Measurements from ENCODE around the gene GJC2. TPM values are rescaled to one million over a fixed set of nuclear protein-coding genes. Genes with fewer than 3 reads are reported as not detected.

The GJC2 gene
- total RNA-seq, 1 experiment from 2014 or later = 0.72 TPM

DNA sequence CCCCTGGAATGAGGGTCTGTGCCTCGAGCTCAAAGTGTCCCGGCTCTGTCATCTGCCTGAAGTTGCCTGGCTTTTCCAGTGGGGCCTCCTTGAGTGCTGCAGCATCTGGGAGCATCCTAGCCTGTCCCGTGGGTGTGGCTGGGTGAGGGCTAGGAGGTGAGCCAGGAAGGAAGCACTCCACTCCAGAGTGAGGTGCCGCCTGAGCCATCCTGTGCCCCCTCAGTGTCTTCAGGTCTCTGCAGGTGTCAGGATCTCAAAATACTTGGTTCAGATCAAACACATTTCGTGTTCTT is 27.4 kb downstream of the GJC2 start:
- H3K4me1 Mint-ChIP-seq = no peaks in the 10 kb centered on the region
- no peaks in the 10 kb centered on the region for H3K36me3 Mint-ChIP-seq
- ChIA-PET POLR2A (no interaction called here), CTCF (interaction anchor here (1.3 kb wide), 1 partner anchor 46 kb away, joined by 3 read pairs; no protein-coding TSS in a partner anchor)
- H3K4me3 Mint-ChIP-seq = no peak overlapping the region
- no peaks in the 10 kb centered on the region for H3K27me3 Mint-ChIP-seq (ENCODE audit: low read depth)
- no peak overlapping the region for H3K27ac Mint-ChIP-seq
- ATAC-seq (no peak), DNase-seq (ENCODE audit: low spot score) (no peak)
- H3K9me3 Mint-ChIP-seq = no peaks in the 10 kb centered on the region
- TF ChIP-seq PRRX2 (CRISPR knock-in tag; IDR thresholded peaks at IDR 0.05) = no peak
- no peak for TF ChIP-seq ETV6 (CRISPR knock-in tag; IDR thresholded peaks at IDR 0.05)
- TF ChIP-seq NR3C1 (CRISPR knock-in tag; conservative IDR thresholded peaks at IDR 0.05; ENCODE audit: low read depth) = no peak
- TF ChIP-seq IRF2 (CRISPR knock-in tag; IDR thresholded peaks at IDR 0.05; ENCODE audit: borderline replicate concordance, low read depth) = no peak
- TF ChIP-seq, protein P1, sequence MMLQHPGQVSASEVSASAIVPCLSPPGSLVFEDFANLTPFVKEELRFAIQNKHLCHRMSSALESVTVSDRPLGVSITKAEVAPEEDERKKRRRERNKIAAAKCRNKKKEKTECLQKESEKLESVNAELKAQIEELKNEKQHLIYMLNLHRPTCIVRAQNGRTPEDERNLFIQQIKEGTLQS (CRISPR knock-in tag; conservative IDR thresholded peaks at IDR 0.05) = no peak

DNA sequence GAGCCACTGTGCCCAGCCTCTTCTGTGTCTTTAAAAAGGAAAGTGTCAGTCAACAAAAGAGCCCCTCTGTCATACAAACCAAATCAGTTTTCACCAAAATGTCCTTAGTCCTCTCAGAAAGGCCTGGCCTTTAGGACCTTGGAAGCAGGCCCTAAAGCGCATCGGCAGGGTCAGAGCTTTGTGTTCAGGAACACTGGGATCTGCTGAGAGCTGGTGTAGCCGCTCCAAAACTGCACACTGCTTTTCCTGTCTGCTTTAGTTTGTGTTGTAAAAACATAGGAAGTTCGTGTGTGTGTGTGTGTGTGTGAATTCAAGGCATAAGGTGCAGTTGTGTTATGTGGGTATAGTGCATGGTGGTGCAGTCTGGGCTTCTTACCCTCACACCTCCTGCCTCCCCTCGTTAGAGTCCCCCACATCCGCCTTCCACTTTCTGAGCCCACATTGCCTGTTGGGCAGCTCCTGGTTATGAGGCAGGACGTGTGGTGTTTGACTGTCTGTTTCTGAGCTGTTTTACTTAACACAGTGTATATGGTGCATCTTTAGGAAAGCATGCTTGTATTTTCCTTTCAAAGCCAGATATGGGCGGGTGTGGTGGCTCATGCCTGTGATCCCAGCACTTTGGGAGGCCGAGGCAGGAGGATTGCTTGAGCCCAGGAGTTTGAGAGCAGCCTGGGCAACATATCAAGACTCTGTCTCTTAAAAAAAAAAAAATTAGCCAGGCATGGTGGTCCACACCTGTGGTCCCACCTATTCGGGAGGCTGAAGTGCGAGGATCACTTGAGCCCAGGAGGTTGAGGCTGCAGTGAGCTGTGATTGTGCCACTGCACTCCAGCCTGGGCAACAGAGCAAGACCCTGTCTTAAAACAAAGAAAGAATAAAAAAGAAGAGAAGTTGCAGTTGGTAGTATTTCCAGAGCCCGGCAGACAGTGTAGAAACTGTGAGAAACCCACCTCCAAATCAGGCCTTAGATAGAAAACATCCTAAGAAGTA is 28.3 kb downstream of the GJC2 start:
- Mint-ChIP-seq H3K27me3 (ENCODE audit: low read depth) (no peaks in the 10 kb centered on the region), H3K9me3 (no peaks in the 10 kb centered on the region), H3K4me3 (no peak overlapping the region), H3K27ac (no peak overlapping the region), H3K4me1 (no peaks in the 10 kb centered on the region), H3K36me3 (no peaks in the 10 kb centered on the region)
- ChIA-PET CTCF (interaction anchor here (2.8 kb wide), 1 partner anchor 12 kb away, joined by 15 read pairs; the partner anchor contains the start of gene IBA57), POLR2A (no interaction called here)
- TF ChIP-seq CBFB (CRISPR knock-in tag; IDR thresholded peaks at IDR 0.05; ENCODE audit: low read depth) = no peak
- TF ChIP-seq, protein P2, sequence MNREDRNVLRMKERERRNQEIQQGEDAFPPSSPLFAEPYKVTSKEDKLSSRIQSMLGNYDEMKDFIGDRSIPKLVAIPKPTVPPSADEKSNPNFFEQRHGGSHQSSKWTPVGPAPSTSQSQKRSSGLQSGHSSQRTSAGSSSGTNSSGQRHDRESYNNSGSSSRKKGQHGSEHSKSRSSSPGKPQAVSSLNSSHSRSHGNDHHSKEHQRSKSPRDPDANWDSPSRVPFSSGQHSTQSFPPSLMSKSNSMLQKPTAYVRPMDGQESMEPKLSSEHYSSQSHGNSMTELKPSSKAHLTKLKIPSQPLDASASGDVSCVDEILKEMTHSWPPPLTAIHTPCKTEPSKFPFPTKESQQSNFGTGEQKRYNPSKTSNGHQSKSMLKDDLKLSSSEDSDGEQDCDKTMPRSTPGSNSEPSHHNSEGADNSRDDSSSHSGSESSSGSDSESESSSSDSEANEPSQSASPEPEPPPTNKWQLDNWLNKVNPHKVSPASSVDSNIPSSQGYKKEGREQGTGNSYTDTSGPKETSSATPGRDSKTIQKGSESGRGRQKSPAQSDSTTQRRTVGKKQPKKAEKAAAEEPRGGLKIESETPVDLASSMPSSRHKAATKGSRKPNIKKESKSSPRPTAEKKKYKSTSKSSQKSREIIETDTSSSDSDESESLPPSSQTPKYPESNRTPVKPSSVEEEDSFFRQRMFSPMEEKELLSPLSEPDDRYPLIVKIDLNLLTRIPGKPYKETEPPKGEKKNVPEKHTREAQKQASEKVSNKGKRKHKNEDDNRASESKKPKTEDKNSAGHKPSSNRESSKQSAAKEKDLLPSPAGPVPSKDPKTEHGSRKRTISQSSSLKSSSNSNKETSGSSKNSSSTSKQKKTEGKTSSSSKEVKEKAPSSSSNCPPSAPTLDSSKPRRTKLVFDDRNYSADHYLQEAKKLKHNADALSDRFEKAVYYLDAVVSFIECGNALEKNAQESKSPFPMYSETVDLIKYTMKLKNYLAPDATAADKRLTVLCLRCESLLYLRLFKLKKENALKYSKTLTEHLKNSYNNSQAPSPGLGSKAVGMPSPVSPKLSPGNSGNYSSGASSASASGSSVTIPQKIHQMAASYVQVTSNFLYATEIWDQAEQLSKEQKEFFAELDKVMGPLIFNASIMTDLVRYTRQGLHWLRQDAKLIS (CRISPR knock-in tag; IDR thresholded peaks at IDR 0.05; ENCODE audit: borderline replicate concordance) = no peak
- TF ChIP-seq JUN (CRISPR knock-in tag; IDR thresholded peaks at IDR 0.05) = no peak
- no peak for TF ChIP-seq NFYB (CRISPR knock-in tag; conservative IDR thresholded peaks at IDR 0.05; ENCODE audit: low read depth)
- TF ChIP-seq, protein P3, sequence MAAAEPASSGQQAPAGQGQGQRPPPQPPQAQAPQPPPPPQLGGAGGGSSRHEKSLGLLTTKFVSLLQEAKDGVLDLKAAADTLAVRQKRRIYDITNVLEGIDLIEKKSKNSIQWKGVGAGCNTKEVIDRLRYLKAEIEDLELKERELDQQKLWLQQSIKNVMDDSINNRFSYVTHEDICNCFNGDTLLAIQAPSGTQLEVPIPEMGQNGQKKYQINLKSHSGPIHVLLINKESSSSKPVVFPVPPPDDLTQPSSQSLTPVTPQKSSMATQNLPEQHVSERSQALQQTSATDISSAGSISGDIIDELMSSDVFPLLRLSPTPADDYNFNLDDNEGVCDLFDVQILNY (CRISPR knock-in tag; IDR thresholded peaks at IDR 0.05) = no peak
- no peak for TF ChIP-seq RORB (CRISPR knock-in tag; IDR thresholded peaks at IDR 0.05)
- TF ChIP-seq JAZF1 (CRISPR knock-in tag; IDR thresholded peaks at IDR 0.05) = no peak
- TF ChIP-seq, protein P4, sequence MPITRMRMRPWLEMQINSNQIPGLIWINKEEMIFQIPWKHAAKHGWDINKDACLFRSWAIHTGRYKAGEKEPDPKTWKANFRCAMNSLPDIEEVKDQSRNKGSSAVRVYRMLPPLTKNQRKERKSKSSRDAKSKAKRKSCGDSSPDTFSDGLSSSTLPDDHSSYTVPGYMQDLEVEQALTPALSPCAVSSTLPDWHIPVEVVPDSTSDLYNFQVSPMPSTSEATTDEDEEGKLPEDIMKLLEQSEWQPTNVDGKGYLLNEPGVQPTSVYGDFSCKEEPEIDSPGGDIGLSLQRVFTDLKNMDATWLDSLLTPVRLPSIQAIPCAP (CRISPR knock-in tag; IDR thresholded peaks at IDR 0.05) = no peak
- TF ChIP-seq, protein P5, sequence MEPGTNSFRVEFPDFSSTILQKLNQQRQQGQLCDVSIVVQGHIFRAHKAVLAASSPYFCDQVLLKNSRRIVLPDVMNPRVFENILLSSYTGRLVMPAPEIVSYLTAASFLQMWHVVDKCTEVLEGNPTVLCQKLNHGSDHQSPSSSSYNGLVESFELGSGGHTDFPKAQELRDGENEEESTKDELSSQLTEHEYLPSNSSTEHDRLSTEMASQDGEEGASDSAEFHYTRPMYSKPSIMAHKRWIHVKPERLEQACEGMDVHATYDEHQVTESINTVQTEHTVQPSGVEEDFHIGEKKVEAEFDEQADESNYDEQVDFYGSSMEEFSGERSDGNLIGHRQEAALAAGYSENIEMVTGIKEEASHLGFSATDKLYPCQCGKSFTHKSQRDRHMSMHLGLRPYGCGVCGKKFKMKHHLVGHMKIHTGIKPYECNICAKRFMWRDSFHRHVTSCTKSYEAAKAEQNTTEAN (CRISPR knock-in tag; IDR thresholded peaks at IDR 0.05) = no peak
- TF ChIP-seq, protein P6, sequence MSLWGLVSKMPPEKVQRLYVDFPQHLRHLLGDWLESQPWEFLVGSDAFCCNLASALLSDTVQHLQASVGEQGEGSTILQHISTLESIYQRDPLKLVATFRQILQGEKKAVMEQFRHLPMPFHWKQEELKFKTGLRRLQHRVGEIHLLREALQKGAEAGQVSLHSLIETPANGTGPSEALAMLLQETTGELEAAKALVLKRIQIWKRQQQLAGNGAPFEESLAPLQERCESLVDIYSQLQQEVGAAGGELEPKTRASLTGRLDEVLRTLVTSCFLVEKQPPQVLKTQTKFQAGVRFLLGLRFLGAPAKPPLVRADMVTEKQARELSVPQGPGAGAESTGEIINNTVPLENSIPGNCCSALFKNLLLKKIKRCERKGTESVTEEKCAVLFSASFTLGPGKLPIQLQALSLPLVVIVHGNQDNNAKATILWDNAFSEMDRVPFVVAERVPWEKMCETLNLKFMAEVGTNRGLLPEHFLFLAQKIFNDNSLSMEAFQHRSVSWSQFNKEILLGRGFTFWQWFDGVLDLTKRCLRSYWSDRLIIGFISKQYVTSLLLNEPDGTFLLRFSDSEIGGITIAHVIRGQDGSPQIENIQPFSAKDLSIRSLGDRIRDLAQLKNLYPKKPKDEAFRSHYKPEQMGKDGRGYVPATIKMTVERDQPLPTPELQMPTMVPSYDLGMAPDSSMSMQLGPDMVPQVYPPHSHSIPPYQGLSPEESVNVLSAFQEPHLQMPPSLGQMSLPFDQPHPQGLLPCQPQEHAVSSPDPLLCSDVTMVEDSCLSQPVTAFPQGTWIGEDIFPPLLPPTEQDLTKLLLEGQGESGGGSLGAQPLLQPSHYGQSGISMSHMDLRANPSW (CRISPR knock-in tag; conservative IDR thresholded peaks at IDR 0.05; ENCODE audit: low read depth) = no peak
- no peak for TF ChIP-seq ETV6 (CRISPR knock-in tag; IDR thresholded peaks at IDR 0.05)
- no peak for TF ChIP-seq NFATC4 (CRISPR knock-in tag; IDR thresholded peaks at IDR 0.05)
- TF ChIP-seq, protein P7, sequence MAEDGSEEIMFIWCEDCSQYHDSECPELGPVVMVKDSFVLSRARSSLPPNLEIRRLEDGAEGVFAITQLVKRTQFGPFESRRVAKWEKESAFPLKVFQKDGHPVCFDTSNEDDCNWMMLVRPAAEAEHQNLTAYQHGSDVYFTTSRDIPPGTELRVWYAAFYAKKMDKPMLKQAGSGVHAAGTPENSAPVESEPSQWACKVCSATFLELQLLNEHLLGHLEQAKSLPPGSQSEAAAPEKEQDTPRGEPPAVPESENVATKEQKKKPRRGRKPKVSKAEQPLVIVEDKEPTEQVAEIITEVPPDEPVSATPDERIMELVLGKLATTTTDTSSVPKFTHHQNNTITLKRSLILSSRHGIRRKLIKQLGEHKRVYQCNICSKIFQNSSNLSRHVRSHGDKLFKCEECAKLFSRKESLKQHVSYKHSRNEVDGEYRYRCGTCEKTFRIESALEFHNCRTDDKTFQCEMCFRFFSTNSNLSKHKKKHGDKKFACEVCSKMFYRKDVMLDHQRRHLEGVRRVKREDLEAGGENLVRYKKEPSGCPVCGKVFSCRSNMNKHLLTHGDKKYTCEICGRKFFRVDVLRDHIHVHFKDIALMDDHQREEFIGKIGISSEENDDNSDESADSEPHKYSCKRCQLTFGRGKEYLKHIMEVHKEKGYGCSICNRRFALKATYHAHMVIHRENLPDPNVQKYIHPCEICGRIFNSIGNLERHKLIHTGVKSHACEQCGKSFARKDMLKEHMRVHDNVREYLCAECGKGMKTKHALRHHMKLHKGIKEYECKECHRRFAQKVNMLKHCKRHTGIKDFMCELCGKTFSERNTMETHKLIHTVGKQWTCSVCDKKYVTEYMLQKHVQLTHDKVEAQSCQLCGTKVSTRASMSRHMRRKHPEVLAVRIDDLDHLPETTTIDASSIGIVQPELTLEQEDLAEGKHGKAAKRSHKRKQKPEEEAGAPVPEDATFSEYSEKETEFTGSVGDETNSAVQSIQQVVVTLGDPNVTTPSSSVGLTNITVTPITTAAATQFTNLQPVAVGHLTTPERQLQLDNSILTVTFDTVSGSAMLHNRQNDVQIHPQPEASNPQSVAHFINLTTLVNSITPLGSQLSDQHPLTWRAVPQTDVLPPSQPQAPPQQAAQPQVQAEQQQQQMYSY (CRISPR knock-in tag; IDR thresholded peaks at IDR 0.05) = no peak
- no peak for DNase-seq (ENCODE audit: low spot score)
- no peak for ATAC-seq
